ENCODE measurements around the gene WDR41.
"Not testable (repeated sequence)": the region's sequence is repeated elsewhere in the genome, so short reads cannot be mapped to it uniquely, and the experiment has no call there.

WDR41 gene

GRCh38 chr5:77409870-77410621 is 82.1 kb downstream of the WDR41 start:
- no peak for DNase-seq (ENCODE audit: low read depth in 2 of 3, low spot score in 2 of 3)

GRCh38 chr5:77407152-77407551 is 85.0 kb downstream of the WDR41 start:
- no peak for DNase-seq (ENCODE audit: low read depth in 2 of 3, low spot score in 2 of 3)

DNA sequence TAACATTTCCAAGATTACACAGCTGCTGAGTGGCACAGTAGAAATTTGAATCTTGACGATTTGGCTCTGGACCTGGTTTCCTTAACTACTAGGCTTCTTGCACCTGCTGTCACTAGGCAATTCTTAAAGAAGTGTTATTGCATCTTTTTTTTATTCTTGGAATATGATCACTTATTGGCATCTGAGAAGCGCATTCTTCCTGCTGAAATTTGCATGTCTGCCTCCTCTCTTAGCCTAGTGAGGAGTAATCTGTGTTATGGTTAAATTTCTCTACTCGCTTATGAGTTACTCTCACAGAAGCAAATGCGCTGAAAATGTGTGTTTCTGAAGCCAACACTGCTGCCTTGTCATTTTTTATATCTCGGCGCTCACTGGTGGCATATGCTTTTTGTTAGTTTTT is 89.3 kb downstream of the WDR41 start:
- no peak for DNase-seq (ENCODE audit: low read depth in 2 of 3, low spot score in 2 of 3)

GRCh38 chr5:77400645-77401044 is 91.5 kb downstream of the WDR41 start:
- no peak for DNase-seq (ENCODE audit: low read depth in 2 of 3, low spot score in 2 of 3)

DNA sequence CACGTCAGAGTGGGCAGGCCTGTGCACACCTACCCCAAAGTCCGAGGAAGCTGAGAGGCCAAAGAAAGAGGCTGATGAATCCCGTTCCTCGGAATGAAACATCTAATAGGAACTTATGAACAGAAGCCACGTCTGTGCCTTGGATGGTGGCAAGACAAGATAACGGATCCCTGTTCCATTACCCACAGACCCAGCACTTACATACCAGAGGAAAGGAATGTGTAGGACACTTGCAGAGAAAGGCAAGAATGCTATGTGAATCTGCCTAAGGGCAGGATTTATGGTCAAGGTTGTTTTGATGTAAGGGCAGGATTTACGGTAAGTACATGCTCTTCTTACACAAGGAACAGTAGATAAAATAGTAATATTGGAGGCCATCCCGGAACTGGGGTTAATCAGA is 93.2 kb downstream of the WDR41 start:
- DNase-seq (ENCODE audit: low read depth in 2 of 3, low spot score in 2 of 3), result no peak

DNA sequence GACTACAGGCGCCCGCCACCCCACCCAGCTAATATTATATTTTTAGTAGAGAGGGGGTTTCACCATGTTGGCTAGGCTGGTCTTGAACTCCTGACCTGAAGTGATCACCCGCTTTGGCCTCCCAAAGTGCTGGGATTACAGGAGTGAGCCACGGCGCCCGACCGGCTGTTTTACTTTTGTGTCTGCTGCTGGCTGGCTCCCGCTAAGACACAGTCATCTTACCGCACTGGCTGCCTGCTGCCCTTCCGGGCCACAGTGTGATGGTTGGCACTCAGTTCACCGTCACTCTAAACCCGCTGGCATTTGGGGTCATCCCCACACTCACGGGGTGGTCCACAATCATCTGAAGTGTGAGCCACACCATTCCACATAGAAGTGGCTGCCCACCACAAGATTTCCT is 93.7 kb downstream of the WDR41 start:
- DNase-seq (ENCODE audit: low read depth in 2 of 3, low spot score in 2 of 3), result no peak

DNA sequence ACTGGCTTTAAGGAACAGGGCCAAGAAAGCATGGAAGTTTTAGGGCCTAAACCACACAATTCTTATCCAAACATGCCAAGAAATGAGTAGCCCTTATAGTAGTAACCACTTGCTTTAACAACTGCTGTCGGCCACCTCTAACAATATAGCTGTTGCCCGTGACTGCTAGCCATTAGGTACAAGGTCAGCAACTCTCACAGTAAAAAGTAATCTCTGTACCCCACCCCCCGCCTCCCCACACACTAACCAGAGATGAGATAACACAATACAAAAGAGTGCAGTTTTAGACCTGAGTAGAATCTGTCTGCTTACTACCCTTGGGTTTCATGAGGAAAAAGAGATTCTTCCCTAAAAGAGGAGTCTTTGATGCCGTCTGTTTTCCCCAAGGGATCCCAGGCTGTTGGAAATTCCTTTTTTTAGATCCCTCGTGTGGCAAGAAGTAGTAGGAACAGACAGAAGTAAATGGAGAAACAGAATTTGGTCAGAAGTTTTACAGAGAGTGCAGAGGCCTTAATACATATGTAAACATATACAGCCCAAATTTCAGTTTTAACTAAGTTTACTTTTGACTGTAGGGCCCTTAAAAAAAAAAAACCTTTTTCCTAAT is 94.3 kb downstream of the WDR41 start:
- no peak for DNase-seq (ENCODE audit: low read depth in 2 of 3, low spot score in 2 of 3)

DNA sequence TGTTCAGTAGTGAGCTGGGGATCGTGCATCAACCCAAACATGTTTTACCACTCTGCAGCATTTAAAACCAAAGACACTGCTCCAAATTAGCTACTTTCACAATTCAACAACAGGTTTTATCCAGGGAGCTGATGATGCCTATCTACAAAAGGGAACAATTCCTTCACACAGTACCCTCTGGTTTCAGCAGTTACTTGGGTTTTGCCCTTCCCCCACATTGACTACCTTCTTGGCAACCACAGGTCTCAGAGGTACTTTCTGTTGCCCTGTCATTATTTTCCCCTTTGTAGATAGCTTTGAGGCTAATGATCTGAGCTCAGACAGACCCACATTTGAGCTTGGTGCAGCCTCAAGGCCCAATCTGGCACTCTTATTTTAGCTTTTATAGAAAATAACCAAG is 96.1 kb downstream of the WDR41 start:
- no peak for DNase-seq (ENCODE audit: low read depth in 2 of 3, low spot score in 2 of 3)

DNA sequence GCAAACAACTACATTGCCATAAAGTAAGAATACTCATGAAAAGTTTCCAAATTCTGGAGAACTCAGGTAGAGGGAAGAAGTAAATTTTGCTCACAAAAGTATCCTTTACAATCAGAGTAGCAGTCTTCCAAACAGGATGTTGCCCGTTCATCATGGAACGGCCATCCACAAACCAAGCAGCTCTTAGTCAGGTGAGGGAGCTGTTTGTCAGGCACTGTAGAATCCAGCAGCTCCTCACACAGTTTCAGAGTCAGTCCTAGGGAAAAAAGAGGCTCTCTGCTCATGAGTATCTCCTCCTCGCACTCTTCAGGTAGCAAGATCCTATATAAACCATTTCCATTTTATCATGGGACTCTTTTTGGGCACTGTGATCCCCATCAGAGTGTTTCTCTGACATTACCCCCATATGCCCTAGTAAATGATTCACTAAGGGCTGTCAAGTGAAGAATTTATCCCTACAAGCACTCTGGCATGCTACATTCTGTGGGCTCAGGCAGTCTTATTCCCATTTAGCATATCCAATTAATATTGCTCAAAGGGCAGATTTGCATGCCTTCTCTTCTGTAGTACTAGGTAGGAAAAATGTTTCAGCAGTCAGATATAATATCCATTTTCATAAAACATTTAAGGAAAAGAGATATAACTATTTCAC is 97.9 kb downstream of the WDR41 start:
- DNase-seq (ENCODE audit: low read depth in 2 of 3, low spot score in 2 of 3), result no peak

DNA sequence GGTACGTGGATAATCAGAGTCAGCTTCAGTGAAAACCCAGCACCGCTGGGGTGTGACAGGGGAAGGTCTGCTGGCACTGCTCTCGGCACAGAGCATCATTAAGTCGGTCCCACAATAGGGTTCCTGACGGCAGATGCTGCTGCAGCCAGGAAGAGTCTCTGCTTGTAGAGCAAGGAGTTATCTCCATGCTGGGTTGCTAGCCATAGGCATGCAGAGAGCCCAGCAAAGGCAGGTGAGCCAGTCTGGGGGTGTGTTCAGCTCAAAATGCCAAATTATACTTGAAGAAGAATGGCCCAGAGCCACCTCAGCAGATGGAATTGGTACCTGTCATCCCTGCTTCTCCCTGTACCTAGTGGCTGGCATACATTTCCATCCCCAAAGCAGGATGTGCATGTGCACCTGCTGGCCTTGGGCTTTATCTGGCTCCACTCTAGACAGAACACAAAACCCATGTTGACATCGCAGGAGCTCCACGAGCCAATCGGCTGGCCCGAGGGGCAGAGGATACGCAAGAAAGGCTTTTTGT is 100.8 kb downstream of the WDR41 start:
- no peak for DNase-seq (ENCODE audit: low read depth in 2 of 3, low spot score in 2 of 3)

DNA sequence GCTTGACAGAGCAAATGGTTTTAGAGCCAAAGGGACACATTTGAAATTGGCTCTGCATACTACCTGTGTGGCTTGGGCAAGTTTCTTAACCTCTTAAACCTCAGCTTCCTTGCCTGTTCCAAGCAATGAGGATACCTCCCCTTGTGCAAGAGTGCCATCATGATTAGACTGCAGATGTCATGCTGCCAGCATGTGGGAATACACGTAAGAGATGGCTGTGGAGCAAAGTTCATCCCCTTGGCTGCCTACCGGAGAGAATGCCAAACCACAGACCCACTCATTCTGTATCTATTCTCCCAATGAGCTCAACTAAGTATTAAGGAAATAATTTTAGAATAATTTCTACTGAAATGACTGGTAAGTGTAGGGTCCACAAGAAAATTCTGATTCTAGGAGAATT is 101.3 kb downstream of the WDR41 start:
- DNase-seq (ENCODE audit: low read depth in 2 of 3, low spot score in 2 of 3), result no peak

DNA sequence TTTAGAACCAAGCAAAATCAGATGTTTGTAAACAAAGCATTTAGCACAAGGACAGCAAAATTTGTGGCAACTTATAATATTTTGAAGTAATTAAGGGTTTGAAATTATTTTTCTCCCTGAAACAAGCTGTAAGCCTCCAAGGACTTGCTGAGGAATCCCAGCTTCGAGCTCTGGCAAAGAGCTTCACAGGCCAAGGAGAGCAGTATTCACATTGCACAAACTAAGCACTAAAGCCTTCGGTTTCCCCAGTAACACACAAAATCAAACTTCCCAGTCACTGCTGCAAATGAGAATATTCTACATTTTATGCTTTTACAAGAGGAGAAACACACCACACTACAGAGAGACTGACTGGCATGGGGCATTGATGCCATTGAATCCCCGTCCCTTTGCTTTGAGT is 101.9 kb downstream of the WDR41 start:
- no peak for DNase-seq (ENCODE audit: low read depth in 2 of 3, low spot score in 2 of 3)

DNA sequence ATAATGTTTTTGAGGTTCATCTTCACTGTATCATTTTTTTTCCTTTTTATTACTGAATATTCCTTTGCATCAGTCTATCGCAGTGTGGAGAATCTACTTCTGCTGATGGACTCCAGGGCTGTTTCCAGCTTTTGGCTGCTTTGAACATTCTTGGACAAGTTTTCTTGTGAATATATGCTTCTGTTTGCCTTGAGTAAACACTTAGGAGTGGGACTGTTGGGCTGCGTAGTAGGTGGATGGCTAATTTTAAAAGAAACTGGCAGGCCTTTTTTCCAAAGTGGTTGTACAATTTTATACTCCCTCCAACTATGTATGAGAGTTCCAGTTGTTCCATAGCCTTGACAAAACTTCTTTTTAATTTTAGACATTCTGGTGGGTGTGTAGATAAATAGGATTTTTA is 102.4 kb downstream of the WDR41 start:
- DNase-seq (ENCODE audit: low read depth in 2 of 3, low spot score in 2 of 3), result no peak

GRCh38 chr5:77386340-77386739 is 105.8 kb downstream of the WDR41 start:
- DNase-seq (ENCODE audit: low read depth in 2 of 3, low spot score in 2 of 3), result not testable (repeated sequence)

DNA sequence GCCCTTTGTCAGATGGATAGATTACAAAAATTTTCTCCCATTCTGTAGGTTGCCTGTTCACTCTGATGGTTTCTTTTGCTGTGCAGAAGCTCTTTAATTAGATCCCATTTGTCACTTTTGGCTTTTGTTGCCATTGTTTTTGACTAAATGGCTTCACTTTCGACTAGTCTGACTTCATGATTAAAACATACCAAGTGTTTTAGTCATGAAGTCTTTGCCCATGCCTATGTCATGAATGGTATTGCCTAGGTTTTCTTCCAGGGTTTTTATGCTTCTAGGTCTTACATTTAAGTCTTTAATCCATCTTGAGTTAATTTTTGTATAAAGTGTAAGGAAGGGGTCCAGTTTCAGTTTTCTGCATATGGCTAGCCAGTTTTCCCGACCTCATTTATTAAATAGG is 108.8 kb downstream of the WDR41 start:
- not testable (repeated sequence) for DNase-seq (ENCODE audit: low read depth in 2 of 3, low spot score in 2 of 3)

Data from activated CD8-positive, alpha-beta memory T cell treated with anti-CD3 and anti-CD28 coated beads for 48 hours (primary cell).